GM19468 (cell line): ENCODE measurements around the gene RUNX1.

Source experiments
- ATAC-seq: cut with Tn5 transposase; IDR thresholded peaks from one replicate; pipeline ENCODE4 v1.9.1; 2021; ENCODE audit warnings: mild to moderate bottlenecking, moderate library complexity, moderate number of reproducible peaks; ENCODE audit not compliant: unreplicated experiment; ENCODE audit errors: extremely low read depth

The RUNX1 gene

DNA sequence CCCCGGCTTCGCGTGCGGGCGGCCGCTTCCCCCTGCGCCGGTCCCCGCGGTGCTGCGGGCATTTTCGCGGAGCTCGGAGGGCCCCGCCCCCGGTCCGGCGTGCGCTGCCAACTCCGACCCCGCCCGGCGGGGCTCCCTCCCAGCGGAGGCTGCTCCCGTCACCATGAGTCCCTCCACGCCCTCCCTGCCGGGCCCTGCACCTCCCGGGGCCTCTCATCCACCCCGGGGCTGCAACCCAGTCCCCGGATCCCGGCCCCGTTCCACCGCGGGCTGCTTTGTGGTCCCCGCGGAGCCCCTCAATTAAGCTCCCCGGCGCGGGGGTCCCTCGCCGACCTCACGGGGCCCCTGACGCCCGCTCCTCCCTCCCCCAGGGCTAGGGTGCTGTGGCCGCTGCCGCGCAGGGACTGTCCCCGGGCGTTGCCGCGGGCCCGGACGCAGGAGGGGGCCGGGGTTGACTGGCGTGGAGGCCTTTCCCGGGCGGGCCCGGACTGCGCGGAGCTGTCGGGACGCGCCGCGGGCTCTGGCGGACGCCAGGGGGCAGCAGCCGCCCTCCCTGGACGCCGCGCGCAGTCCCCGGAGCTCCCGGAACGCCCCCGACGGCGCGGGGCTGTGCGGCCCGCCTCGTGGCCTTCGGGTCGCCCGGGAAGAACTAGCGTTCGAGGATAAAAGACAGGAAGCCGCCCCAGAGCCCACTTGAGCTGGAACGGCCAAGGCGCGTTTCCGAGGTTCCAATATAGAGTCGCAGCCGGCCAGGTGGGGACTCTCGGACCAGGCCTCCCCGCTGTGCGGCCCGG is 159.2 kb downstream of the RUNX1 start:
- peak; percentile 16 for ATAC-seq

DNA sequence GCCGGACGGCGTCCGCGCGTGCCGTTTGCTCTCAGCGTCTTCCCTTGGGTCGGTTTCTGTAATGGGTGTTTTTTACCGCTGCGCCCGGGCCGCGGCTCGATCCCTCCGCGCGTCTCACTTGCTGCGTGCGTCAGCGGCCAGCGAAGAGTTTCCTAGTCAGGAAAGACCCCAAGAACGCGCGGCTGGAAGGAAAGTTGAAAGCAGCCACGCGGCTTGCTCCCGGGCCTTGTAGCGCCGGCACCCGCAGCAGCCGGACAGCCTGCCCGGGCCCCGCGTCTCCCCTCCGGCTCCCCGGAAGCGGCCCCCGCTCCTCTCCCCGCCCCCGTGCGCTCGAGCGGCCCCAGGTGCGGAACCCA is 159.8 kb downstream of the RUNX1 start:
- ATAC-seq, result no peak

DNA sequence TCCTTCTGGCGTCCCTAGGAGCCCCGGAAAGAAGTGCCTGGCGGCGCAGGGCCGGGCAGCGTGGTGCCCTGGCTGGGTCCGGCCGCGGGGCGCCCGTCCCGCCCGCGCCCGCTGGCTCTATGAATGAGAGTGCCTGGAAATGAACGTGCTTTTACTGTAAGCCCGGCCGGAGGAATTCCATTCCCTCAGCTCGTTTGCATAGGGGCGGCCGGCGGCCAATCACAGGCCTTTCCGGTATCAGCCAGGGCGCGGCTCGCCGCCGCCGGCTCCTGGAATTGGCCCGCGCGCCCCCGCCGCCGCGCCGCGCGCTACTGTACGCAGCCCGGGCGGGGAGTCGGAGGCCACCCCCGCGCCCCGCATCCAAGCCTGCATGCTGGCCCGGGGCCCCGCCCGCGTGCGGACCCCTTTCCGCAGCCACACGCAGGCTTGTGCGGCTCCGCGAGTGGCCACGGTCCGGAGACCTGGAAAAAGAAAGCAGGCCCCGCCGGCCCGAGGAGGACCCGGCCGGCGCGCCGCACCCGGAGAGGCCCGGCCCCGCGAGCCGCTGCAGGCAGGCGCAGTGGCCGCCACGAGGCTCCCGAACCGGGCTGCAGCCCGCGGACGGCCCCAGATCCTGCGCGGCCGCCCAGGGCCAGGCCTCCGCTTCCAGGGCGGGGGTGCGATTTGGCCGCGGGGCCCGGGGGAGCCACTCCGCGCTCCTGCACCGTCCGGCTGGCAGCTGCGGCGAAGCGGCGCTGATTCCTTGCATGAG is 160.4 kb downstream of the RUNX1 start:
- peak; percentile 55 for ATAC-seq

DNA sequence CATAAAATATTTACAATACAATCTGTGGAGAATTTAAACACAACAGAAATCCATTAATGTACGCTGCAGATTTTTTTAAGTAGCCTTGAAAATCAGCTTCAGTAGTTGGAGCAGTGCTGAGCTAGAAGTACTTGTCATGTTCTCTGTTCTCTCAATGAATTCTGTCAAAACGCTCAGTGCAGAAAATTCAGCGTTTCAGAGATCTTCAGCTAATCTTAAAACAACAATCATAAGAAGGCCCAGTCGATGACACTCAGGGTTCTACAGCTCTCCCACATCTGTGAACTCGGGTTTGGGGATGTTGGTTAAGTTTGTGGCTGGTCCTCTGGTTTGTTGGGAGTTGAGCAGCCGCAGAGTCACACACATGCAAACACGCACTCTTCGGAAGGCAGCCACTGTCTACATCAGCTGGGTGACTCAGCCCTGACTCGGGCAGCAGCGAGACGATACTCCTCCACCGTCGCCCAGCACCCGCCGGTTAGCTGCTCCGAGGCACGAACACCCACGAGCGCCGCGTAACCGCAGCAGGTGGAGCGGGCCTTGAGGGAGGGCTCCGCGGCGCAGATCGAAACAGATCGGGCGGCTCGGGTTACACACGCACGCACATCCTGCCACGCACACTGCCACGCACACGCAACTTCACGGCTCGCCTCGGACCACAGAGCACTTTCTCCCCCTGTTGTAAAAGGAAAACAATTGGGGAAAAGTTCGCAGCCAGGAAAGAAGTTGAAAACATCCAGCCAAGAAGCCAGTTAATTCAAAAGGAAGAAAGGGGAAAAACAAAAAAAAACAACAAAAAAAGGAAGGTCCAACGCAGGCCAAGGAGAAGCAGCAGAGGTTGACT is 161.2 kb downstream of the RUNX1 start:
- ATAC-seq, result peak; percentile 6

DNA sequence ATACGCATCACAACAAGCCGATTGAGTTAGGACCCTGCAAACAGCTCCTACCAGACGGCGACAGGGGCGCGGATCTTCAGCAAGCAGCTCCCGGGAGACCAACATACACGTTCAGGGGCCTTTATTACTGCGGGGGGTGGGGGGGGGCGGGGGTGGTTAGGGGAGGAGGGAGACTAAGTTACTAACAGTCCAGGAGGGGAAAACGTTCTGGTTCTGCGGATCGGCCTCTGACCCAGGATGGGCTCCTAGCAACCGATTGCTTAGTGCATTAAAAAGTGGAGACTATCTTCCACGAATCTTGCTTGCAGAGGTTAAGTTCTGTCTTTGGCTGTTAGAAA is 162.0 kb downstream of the RUNX1 start:
- no peak for ATAC-seq

DNA sequence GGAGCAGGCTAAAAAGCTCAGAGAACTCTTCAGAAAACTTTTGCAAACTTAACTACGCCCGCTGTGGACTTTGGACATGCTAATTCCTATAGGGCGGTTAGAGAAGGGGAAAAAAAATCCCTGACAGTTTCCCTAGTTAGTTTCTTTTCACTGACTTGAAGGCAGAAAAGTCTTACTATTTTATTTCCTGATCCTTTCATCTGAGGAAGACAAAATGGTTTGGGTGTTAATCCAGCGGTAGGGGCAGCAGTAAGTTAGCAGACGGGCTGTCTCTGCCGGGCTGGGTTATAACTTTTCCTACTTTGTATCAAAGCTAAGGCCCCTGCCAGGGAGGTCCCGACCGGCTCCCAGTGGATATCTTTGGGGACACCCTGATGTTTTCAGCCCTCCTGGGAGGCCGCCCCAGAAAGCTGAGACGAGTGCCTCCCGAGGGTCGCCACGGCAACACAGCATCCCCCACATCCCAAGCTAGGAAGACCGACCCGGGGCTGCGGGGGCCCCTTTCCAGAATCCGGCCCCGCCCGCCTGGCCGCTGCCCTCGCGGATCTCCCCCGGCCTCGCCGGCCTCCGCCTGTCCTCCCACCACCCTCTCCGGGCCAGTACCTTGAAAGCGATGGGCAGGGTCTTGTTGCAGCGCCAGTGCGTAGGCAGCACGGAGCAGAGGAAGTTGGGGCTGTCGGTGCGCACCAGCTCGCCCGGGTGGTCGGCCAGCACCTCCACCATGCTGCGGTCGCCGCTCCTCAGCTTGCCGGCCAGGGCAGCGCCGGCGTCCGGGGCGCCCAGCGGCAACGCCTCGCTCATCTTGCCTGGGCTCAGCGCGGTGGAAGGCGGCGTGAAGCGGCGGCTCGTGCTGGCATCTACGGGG is 162.6 kb downstream of the RUNX1 start:
- no peak for ATAC-seq

DNA sequence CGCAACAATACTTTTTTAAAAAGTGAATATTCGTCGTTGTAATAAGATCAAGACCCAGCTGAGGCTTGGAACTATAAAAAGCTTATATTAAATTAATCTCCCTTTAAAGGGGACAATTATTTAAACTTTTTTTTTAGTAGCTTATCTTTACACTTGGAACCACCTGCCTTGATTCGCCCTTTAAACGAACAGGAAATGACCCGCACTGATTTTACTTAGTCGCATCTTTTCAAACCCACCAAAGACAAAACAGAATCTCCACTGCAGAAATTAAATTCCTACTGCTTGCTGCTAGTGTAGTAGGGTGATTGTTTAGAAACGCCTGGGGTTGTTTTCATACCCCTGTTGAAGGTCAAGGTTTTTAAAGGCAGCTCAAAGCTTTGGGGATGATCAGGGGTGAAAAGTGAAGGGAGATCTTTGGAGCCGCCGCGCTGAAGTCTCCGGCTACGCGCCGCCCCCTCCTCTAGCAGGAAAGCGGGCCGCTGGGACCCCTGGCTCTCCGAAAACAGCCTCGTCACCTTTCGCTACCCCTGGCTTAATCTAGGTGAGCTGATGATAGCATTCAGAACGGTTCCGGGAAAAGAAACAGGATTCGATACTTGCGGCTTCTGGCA is 163.4 kb downstream of the RUNX1 start:
- ATAC-seq, result no peak

DNA sequence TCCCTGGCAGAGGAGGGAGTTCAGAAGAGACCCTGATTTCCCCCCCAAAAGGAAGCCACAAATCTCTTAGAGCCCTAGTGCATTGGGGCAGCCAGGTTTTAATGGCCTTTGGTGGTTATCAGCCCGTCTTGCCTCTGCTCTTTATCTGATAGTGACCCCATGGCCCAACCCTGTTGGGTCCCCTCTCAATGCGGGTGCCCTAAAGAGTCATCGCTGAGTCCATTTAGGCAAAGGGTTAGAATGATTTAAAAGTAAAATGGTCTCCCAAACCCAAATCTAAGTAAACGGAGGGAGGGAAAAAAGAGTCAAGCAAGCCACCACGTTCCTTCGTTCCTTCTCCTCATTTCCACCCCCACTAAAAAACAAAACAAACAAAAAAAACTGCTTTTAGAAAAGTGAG is 164.0 kb downstream of the RUNX1 start:
- no peak for ATAC-seq

DNA sequence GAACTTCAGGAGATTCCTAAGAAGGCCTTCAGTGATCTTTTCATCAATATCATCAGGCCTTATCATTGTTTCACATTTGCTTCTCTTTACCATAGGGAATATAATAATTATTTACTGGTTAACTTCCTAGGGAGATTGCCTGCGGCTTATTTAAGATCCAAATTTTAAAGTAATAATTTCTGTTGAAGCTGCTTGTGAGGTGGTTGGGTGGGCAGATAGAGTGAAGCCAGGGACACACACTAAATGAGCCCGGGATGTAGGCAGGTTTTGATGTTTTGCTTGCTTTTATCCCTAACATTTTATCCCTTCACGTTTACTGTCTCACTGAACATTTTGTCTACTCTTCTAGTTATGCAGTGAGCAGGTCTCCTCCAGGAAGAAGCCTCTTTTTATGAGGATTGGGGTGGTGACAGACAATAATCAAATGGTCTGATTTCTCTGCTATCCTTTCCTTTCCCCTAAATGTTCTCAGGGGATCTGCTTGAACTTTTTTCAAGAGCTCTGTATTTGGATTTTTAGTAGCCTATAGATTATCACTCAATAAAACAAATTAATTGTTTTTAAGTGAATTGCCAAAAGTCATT is 164.7 kb downstream of the RUNX1 start:
- no peak for ATAC-seq

DNA sequence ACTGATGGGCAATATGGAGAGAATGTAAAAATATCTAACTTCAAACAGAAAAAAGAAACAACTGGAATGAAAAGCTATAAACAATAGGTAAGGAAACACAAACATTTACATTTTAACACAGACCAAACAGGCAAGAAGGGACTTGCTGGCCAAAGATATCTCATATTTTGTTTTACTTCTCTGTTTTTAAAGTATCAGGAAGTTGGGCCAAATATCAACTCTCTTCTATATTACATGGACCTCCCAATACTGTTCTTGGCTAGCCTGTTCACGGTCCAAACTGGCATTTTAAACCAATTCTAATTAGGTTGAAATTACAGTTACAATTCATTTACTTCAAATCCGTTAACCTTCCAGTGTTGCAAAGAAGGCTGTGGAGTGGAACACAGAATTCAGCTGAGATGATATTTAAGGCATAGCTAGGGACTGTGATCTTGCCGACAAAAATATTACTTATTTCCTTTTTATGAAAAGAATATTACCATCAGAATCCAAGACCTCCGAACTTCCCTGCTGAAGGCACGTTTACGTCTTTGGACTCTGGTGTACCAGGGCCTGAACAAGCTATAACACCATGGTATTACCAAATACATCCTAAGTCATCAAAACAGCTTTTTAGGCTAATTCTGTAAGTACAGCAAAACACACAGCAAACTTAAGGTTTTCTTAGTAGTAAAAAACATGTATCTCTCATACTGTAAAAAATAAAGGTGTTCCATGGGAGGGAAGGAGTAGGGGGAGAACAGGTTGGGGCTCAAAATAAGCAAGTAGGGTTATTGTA is 165.4 kb downstream of the RUNX1 start:
- no peak for ATAC-seq

DNA sequence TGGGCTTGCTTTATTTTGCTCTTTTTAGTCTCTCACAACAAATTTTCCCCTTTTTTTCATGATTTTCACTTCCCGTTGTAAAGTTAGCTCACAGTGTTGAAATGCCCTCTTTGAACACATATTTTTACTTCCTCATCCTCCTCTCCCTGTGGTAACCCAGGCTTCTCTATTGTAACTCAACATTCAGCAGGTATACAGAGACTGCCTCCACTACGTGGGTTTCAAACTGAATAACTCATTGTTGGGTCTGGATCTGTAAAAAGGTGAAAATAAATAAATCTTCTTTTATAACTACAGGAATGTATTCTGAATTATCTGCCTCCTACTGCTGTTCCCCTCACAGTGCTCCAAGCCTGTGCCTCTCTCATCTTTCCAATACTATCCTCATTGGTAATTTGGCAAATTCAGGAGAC is 166.4 kb downstream of the RUNX1 start:
- no peak for ATAC-seq

DNA sequence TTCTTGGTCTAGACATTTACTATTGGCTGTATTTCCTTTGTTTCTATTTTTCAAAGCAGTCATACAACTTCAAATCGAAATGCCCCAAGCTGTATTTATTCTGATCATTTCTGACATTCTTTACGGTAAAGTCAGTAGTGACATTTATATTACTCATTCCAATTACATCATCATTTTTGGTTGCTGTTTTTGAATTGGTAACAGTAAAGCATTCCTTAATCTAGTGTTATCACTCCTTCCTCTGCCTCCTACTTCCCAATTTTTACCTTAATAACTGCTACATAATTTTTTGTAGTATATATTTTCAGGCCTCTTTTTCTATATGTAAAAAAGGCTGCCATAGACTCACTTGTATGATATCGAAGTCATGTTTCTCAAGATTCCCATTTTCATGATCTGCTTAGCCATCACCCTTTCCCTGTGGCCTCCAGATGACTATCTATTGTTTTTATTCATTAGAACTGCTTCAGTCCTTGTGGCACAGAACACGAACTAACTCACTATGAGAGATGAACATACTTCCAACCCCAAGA is 167.2 kb downstream of the RUNX1 start:
- no peak for ATAC-seq

DNA sequence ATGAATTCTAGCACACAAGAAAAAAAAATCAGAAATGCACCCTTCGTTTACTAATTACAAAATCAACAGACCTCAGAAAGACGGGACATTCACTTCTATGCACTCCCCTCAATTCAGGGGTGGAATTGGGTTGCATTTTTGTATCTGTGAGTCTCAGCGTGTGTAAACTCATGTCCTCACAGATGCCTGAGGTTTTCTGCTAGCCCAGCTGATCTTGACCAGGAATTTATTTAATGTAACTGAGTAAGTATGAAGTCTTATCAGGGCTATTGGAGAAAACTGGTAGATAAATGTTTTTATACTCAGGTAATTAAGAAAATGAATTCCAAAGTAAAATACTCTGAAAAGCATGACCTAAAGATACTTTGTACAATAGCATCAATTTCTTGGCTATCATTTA is 167.7 kb downstream of the RUNX1 start:
- no peak for ATAC-seq

DNA sequence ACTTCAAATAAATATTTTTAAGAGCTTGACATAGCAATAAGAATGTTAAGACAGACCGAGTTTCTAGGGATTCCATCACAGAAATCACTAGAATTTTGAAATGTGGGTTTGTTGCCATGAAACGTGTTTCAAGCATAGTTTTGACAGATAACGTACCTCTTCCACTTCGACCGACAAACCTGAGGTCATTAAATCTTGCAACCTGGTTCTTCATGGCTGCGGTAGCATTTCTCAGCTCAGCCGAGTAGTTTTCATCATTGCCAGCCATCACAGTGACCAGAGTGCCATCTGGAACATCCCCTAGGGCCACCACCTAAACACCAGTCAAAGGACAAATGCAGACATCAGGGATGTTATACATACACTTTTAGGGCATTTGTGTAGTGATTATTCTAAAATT is 168.7 kb downstream of the RUNX1 start:
- no peak for ATAC-seq

DNA sequence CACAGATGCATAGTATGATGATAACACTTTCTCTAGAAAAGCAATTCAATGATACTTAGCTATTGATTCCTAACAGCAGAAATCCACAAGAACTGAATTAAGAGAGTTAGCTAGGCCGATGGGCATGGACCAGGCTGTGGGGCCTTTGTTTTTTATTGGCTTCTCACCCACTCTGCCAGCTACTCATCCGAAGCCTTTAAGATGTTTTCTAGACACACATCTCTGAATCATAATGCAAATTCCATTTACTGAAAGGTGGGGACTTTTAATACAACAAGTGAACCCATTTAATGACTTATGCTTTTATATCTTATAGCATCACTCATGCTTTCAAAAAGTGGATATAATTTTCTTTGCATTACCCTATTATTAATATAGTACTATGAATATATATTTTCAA is 170.2 kb downstream of the RUNX1 start:
- ATAC-seq, result no peak

DNA sequence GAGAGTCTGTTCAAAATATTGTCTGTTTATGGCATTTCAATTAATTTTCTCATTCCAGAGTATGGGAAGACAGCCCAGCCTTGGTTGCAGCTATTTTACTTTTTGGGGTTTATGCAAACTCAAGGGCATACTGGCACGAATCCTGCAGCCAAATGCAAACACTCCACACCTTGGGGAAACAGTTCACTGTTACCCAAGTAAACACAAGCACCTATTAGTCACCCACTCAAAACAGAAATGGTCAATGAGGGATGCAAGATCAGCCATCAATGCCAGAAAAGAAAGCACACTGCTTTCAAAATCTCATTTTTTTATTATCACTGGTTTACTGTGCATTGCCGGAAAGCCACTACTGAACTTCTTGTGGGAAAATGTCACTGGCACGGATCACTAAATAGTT is 170.6 kb downstream of the RUNX1 start:
- ATAC-seq, result no peak

DNA sequence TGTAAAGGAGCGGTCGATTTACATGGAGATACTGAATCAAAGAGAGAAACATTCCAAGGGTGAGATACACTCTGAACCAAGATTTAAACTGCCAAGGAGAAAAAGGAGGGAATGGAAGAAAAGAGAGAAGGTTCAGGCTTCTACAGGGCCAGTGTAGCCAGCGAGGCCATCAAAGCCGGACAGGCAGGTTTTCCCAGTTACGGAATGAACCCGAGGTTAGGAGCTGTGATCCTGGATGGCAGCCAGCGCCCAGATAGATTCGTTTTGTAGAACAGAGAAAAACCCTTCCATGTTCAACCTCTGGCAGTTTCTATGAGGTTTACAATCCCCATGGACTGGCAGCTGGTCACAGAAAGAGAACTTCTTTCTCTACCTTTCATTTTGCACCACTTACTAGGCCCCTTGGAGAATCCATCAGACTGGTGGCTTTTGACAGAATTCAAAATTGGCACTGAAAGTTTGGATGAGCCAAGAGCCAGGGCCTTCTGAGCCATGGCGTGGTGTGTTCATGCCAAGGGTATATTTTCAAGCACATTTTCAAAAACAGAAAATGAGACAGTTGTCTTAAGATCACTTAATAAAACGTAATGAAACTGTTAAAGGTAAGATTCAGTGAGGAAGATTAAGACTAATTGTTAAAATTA is 171.5 kb downstream of the RUNX1 start:
- ATAC-seq, result no peak

DNA sequence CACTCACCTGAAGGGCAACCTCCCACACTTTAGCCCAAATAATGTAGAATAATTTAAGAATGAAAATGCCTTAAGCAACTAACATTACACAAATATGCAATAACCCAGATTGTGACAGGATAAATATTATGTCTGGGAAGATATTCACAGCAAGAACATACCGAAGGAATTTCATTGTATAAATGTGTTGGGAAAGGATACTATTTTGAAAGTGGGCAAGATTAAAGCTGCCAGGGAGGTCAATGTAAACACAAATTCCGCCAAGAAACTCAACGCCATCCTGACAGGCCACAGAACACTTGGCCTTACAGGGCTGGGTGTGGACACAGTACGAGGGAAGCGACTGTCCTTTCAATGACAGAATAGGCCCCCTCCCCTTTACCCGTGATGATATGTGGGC is 173.3 kb downstream of the RUNX1 start:
- ATAC-seq, result no peak
